ENCODE measurements around the gene MTFR2.

MTFR2 gene

GRCh38 chr6:136249811-136250685 lies at the start of gene MTFR2:
TSS of gene MTFR2 (minus strand) at chr6:136250311. CDS start at chr6:136249099, 1,212 bp downstream.
- peak; percentile 97 for DNase-seq

DNA sequence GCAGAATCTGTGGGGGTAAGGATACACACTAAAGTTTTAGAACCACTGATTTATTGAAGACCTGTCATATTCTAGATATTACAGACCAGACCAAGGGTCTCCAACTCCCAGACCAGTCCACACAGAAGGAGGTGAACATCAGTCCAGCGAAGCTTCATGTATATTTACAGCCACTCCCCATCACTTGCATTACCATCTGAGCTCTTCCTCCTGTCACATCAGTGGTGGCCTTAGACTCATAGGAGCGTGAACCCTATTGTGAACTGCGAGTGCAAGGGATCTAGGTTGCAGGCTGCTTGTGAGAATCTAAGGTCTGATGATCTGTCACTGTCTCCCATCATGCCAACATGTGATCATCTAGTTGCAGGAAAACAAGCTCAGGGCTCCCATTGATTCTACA lies 44.5 kb upstream of the MTFR2 start:
- DNase-seq: no peak

GRCh38 chr6:136290410-136291010 lies 40.4 kb upstream of the MTFR2 start:
- DNase-seq: peak; percentile 81

DNA sequence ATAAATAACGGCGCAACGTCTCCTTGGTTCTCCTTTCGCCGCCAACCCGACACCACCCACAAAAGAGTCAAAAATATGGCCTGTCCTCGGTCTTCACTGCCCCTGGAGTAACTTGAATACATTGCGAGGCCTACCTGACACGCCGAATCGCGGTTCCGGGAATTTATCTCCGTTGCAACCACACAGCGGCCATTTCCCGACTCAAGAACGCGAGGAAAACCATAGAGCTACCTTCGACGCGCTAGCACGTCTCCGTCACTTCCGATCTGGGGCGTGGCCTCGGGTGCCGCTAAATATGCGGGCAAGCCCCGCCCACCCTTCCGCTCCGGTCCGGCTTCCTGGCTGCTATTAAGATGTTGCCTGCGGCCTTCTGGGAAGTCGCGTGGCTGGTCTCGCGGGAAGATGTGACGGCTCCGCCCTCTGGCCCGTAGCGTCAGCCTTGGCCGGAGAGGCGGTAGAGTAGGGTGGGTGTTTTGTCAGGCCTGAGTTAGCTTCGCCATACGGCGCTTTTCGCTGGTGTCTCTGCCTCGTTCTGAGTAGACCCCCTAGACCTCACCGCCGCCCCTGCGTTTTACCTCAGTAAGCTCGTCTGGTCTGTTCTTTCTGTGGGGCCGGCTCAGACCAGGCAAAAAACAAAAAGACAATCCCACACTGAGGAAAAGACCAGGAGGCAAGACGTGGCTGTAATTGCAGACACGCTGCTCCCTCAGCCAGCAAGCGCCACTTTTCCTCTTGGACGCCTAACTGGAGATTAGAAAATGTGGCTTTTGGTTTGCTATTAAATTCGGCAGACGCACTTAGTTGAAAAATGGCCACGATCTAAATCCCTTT lies 39.7 kb upstream of the MTFR2 start, which contains the start of gene BCLAF1:
BCLAF1 (minus strand) TSS at position 268 of the 831 bp plus-strand sequence. CDS start 9,980 bp downstream, outside the sequence.
- peak; percentile 98 for DNase-seq

DNA sequence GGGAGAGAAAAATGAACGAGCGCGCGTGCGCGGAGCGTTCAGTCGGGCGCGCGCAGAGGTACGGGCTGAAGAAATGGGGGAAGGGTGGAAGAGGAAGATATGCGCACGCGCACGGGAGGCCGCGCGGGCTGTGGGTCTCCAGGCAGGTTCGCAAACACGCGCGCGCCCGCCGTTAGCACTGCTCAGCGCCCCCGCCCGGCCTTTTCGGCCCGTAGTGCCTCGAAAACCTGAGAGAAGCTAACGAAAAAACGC lies 39.1 kb upstream of the MTFR2 start:
- peak; percentile 97 for DNase-seq

DNA sequence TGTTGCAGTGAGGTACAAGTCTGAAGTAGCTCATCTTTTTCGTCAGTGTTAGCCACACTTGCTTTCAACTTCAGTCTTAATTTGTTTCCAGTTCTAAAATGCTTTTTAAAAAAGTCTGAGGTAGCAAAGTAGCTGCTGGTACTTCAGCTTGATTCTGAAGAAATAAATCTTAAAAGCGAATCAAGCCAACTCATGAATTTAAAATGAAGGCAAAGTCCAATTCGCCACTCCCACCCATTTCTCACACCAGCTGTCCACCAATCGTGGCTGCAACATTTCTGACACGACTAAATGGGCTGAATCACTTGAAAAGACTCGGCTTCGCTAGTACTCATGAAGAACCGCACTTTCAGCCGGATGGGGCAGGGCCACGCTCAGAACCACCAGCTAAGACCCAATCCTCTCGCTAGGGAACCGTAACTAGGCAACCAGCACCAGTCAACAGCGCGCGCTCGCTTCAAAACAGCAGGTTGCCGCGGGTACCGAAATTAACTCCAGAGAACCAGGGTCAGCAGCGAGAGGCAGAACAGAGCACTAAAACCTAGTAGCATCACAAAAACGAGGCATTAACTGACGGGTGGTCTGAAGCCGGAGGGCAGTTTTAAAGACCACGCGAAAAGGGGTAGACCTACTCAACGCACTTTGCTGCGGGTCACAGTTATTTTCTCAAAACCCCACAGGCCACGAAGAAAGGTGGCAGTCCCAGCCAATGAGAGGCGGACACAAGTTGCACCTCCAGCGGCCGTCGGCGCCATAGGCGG lies 38.6 kb upstream of the MTFR2 start:
- peak; percentile 64 for DNase-seq

DNA sequence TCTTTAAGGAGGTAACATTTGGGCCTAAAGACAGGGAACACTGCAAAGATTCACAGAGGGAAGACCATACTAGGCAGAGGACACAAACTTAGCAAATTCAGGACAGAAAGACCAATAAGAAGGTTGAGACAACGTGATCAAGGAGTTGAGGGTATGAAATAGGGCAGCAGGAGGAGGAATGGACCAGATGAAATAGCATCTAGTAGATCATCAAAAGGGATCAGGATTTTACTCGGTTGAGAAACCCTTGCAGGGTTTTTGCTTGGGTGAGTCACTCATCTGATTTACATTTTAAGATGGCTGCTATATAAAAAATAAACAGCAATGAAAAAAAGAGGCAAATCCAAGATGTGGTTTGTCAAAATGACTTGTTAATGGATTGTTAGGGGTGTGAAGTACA lies 34.8 kb upstream of the MTFR2 start:
- DNase-seq: no peak

GRCh38 chr6:136282906-136283305 lies 32.8 kb upstream of the MTFR2 start:
- no peak for DNase-seq

DNA sequence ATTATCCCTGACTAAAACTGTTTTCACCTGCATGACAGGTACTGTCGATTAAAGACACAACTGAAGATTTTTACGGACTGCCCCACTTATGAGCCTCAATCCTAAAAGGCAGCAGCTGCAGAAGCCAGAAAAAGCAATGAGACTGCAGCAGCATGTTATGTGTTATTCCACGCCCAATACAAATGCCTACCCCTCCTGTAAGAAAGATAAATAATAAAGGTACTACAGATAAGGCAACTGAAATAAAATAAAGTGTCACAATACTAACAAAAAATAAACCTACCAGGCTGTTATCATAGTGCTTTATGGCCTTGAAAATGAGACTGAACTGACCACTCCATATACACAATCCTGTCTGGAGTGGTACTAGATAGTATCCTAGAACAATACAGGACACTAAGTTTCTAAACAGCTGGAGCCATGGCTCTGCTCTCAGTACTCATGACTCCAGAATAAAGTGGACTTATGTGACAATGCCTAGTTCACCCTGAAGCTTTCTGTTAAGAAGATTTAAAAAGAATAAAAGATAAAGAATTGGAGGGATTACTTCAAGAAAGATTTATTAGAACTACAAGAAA lies 30.0 kb upstream of the MTFR2 start:
- DNase-seq: no peak

- no peak for DNase-seq
Measured at GRCh38 chr6:136274062-136274461, 24.0 kb upstream of the MTFR2 start.

GRCh38 chr6:136265101-136265500 lies 15.0 kb upstream of the MTFR2 start:
- no peak for DNase-seq

- no peak for DNase-seq
Measured at GRCh38 chr6:136262940-136263339, 12.8 kb upstream of the MTFR2 start.

DNA sequence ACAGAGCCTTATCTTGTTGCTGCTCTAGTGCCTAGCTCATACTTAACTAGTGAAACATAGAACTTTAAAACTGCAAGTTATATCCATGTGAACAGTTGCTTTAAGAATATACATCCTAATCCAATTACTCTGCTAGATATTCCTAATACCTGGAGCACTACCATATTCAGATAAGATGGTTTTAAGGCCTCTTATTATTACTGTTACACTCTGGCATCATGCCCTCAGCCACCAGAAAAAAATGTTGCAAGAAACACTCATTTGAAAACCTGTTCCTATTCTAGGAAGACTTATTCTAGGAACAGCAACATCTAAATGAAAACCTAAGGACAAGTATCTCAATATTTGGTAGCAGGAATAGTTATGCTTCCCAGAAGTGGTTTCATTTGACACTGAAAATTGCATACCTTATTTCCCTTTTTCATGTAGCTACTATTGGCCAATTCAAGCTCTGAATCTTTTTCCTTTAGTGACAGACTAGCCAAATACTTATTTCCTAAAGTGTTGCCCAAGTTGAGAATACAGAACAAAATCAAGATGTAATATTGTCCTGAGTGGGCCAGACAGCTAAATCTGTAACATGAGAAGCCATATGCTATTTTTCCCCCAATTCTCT lies 4.8 kb upstream of the MTFR2 start:
- no peak for DNase-seq

- DNase-seq: no peak
Measured at GRCh38 chr6:136253734-136254133, 3.6 kb upstream of the MTFR2 start.

- no peak for DNase-seq
Measured at GRCh38 chr6:136252441-136252840, 2.3 kb upstream of the MTFR2 start.

DNA sequence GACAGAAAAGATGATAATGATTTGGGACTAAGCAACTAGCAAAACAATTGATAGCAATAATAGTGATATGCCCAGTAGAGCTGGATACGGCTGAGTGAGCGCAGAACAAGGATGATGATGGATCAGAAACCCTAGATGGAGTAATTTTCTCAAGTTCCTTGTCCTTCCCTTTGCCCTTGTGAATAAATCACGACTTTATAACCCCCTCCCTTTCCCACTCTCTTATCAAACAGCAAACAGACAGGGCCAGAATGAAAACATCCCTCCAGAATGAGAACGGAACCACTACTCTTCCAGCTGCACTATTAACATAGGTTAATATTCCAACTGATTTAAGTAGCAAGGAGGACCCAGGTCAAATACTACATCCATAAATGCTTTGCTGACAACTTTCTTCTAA lies 1.3 kb upstream of the MTFR2 start:
- no peak for DNase-seq

DNA sequence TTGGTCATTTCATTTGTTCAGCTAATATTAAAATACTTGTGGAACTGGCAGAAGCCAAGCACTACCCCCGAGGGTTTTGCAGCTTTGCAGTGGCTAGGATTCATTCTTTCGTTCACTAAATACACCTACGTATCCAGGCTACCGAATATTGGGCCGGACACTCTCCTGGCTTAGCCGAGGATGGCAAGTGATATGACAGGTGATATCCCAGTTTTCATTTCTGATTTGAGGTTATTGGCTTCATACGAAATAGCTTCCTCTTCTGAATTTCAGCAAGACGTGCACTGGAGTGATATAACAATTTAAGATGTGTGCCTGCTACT lies 536 bp upstream of the MTFR2 start:
- no peak for DNase-seq

DNA sequence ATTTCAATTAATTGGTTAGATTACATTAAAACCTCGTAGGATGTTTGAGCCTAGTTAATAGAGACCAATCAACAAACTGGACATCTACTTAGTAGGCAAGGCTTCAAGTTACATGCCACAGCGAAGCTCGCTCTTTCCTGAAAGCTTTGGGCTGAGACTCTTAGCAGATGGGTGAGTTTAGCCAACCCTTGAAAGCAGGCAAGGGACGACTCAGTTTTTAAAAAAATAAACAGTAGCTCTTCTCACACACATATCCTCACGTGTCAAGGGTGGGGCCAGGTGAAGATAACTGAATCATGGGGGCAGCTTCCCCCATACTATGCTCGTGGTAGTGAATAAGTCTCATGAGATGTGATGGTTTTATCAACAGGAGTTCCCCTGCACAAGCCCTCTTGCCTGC lies 775 bp downstream of the MTFR2 start:
- no peak for DNase-seq

DNA sequence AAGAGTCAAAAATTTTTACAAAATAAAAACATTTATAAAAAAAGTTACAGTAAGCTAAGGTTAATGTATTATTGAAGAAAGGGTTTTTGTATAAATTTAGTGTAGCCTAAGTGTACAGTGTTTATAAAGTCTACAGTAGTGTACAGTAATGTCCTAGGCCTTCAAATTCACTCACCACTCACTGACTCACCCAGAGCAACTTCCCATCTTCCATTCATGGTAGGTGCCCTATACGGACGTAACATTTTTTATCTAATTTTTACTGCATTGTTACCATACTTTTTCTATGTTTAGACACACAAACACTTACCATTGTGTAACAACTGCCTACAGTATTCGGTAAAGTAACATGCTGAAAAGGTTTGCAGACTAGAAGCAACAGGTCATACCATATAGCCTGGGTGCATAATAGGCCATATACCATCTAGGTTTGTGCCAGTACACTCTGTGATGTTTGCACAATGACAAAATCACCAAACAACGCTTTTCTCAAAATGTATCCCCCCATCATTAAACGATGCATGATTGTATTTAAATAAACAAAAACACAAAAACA lies 6.0 kb downstream of the MTFR2 start:
- DNase-seq: no peak

DNA sequence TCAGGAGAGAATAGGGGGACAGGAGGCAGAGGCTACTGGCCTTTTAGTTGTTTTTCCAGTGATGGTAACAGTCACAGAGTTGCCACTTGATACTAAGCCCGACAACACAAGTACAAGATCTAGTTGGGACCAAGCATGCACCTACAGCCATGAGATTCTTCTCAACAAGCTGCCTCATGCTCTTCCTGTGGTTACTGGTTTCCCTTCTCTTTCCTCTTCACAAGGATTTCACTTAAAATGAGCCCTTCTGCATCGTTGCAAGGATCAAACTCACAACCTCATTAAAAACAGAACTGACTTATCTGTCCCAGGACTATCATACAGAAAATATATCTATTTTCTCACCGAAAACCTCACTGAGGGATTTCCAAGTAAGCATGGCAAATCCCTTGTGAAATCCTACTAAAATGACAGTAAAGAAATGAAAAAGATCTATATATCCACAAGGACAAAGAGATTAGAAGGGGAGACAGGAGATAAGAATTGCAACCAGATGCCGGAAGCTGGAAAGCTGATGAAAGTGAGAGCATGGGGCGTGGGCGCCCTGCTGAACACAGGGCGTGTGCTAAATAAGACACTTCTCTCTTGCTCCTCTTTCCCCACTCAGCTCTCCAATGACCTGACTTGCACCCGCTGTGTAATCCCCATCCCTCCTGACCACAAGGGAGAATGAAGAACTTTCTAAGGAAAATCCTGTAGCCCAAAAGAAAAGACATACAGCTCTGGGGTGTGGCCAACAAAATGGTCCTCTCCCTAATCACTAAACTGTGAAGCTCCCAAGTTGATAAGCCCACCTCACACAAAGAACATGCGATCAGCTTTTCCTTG lies 13.4 kb downstream of the MTFR2 start:
- DNase-seq: no peak

DNA sequence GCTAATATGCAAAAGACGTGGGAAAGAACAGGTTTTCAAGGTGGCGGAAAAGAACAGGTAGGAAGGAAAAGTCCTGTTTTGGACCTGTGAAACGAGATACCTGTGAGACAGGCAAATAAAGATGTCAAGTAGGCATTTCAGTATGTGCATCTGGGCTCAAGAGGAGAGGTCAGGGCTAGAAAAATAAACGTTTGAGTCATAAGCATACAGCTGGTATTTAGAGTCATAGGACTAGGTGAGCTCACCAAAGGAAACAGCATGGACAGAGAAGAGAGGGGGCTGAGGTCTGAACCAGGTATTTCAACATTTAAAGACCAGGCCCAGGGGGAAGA lies 14.9 kb downstream of the MTFR2 start:
- no peak for DNase-seq
